ENCODE measurements around the gene ATP13A4.

Gene ATP13A4, protein sequence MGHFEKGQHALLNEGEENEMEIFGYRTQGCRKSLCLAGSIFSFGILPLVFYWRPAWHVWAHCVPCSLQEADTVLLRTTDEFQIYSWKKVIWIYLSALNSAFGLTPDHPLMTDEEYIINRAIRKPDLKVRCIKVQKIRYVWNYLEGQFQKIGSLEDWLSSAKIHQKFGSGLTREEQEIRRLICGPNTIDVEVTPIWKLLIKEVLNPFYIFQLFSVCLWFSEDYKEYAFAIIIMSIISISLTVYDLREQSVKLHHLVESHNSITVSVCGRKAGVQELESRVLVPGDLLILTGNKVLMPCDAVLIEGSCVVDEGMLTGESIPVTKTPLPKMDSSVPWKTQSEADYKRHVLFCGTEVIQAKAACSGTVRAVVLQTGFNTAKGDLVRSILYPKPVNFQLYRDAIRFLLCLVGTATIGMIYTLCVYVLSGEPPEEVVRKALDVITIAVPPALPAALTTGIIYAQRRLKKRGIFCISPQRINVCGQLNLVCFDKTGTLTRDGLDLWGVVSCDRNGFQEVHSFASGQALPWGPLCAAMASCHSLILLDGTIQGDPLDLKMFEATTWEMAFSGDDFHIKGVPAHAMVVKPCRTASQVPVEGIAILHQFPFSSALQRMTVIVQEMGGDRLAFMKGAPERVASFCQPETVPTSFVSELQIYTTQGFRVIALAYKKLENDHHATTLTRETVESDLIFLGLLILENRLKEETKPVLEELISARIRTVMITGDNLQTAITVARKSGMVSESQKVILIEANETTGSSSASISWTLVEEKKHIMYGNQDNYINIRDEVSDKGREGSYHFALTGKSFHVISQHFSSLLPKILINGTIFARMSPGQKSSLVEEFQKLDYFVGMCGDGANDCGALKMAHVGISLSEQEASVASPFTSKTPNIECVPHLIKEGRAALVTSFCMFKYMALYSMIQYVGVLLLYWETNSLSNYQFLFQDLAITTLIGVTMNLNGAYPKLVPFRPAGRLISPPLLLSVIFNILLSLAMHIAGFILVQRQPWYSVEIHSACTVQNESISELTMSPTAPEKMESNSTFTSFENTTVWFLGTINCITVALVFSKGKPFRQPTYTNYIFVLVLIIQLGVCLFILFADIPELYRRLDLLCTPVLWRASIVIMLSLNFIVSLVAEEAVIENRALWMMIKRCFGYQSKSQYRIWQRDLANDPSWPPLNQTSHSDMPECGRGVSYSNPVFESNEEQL

DNA sequence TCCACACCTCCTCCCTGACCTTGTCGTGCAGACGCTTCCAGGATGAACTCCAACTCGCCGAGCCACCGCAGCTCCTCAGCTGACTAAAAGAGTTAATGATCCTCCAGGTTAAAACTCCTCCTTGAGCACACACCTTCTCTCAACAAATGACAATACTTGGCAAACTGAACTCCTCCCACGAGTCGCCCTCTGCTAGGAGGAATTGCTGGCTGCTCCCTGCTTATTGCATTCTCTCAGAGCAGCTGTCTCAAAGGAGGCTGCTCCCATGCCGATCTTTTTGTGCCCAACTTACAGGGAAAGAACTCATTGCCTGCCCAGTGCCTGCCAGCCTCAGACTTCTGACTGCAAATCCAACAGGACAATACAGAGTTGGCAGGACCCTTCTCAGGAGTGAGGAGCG, at the start of gene ATP13A4:
Gene ATP13A4 (minus strand): TSS at position 85 of the 400 bp plus-strand sequence. CDS start 96 bp downstream, outside the sequence.
- no peak for DNase-seq (ENCODE audit: low read depth)

DNA sequence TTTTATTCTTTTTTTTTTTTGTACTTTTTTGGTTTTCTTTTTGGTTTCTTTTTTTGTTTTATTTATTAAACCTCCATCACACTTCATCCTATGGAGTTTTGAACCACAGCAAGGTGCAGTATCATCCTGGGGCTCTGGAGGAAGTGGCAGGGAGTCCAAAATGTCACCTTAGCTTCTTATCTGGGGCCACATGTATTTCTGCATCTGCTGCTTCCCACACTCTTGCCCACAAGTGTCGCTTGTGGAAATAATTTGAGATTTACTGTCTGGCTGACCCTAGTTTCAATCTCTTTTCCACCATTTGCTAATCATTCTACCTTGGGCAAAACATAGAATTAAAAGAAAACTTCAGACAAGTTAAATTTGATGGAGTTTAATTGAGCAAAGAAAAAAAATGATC, 44.7 kb upstream of the ATP13A4 start:
- no peak for DNase-seq (ENCODE audit: low read depth)

DNA sequence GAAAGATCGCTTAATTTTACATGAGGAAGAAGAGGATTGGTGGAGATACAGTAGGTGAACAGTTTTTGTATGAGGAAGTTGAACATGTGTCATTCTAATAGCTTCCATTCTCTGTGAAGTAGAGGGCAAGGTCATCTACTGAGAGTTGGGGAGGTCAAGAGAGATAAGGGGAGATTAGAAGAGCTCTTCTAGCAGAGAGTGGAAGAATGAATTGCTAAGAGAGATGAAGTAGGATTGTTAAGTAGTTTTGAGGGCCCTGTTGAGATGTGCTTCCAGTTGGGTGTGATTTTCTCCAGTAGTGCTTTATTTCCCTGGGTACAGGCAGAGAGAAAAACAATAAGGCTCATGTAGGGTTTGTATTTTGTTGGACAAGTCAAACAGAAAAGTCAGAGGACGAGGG, 43.5 kb upstream of the ATP13A4 start:
- DNase-seq (ENCODE audit: low read depth): no peak

DNA sequence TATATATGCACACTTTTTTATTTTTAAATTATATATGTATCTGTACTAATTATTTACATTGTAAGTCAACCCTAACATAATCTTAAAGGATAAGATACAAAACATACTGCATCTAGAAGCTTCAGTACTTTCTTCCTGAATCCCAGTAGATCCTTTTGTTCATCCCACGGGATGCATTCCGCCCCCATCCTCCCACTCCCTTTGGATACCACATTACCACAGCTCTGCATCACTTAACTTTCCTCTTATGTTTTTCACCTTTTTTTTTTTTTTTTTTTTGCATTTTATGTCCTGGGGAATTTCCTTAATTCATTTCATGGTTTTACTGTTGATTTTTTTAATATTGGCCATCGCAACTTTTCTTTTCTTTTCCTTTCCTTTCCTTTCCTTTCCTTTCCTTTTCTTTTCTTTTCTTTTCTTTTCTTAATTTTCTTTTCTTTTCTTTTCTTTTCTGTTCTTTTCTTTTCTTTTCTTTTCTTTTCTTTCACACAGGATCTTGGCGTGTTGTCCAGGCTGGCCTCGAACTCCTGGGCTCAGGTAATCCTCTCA, 41.3 kb upstream of the ATP13A4 start:
- DNase-seq (ENCODE audit: low read depth): no peak

DNA sequence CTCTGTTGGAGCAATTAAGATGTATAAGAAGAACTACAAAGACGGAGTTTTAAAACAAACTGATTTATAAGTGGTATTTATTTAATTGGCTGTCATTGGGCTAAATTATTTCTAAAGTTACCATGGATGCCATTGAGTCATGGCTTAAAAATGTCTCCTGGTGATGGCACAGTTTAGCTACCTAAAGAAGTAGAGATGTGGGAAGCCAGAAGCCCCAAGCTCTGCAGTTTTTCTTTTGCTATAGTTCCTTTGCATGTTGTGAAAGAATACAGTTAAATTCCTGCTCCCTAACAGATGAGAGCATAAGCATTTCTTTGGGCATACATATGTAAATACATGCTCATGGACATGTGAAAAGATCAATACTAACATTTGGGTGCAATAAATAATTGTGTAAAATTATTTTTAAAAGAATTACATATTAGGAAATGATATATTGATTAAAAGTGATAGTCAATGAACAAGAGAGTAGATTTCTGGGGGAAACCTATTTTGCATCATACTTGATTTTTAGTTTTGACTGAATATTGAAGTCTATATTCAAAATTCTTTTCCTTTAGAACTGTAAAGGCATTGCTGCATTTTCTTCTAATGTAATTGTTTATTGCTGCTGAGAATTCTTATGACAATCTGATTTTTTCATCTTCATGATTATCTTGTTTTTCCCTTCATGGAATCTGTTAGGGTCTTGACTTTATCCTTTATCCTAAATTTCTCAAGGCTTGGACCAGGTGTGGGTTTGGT, 40.4 kb upstream of the ATP13A4 start:
- no peak for DNase-seq (ENCODE audit: low read depth)

DNA sequence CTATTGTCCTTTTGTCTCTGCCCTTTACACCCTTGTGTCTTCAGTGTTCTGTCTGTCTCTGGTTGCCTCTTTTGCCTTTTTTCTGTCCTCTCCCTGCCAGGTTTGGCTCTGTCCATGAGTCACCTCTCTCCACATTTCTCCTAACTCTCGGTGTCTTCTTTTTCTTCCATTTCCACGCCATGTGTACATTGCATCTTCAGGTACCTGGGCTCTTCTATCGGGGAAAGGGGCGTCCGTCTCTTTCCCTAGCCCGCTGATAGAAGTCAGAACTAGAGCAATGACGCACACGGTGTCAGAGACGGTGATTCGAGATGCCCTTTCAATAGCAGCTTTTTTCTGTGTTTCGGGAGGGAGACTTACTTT, 39.0 kb upstream of the ATP13A4 start:
- no peak for DNase-seq (ENCODE audit: low read depth)

DNA sequence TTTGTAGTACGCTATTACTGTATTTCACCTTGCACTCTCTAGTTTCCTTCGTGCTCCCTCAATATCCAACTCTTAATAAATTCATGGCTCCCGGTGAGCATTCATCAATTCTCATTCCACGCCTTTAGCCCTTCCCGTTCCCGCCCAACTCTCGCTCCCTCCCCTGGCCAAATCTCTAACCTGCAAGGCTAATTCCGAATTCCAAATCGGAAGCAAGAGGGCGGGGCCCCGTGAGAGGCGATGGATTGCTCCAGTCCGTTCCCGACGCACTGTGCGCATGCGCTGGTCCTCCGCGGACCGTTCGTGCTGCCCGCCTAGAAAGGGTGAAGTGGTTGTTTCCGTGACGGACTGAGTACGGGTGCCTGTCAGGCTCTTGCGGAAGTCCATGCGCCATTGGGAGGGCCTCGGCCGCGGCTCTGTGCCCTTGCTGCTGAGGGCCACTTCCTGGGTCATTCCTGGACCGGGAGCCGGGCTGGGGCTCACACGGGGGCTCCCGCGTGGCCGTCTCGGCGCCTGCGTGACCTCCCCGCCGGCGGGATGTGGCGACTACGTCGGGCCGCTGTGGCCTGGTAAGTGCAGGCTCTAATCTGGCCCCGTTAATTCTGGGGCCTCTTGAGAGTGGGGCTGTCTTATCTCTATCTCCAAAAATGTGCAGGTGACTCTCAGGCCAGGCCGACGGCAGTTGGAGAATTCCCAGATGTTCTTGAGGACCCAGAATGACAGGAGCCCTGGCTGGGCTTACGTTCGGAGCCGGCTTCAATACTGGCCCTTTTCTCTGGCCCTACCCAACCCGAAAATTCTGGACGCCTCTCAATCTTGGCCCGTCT, 38.4 kb upstream of the ATP13A4 start, which contains the start of gene OPA1:
Gene OPA1 (plus strand): TSS at position 368 of the 827 bp plus-strand sequence. CDS start 170 bp downstream, at position 538.
- DNase-seq (ENCODE audit: low read depth): peak; percentile 86

DNA sequence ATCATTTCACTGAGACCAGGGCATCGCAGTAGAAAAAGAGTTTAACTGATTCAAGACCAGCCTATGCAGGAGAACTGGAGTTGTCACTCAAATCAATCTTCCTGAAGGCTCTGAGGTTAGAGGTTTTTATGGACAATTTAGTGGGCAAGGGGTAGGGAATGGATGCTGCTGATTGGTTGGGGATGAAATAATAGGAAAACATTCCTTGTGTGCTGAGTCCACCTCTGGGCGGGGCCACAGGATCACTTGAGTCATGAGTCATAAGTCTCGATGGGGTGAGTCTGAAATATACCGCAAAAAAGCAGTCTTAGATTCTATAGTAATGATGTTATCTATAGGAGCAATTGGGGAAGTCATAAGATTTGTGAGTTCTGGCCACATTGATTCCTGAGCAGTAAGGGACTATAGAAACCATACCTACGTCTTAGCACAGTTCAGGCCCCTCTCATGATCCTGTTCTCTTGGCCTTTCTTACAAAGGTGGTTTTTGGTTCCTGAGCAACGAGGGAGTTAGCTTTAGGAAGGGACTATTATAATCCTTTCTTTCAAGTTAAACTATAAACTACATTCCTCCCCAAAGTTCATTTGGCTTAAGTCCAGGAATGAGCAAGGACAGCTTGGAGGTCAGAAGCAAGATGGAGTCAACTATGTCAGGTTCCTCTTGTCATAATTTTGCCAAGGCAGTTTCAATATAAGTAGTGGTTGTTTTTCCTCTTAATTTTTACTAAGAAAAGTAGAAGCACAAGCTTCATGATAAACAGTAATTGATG, 35.6 kb upstream of the ATP13A4 start:
- DNase-seq (ENCODE audit: low read depth): no peak

DNA sequence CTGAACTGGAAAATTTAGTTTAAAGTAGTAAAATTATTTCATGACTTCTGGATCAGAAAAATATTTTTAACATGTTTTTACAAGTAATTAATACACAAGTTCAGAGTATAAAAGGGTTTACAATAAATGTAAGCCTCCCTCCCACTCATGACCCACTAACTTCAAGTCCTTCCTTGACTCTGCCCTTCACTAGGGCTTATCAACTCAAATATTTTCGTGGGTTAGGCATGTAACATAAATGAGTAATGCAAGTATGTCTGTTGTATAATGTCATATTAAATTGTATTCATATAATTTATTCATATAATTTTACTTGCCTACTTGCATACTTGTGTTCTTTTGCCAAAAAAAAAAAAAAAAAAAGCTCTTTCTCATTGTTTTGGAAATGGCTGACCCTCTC, 34.9 kb upstream of the ATP13A4 start:
- no peak for DNase-seq (ENCODE audit: low read depth)

DNA sequence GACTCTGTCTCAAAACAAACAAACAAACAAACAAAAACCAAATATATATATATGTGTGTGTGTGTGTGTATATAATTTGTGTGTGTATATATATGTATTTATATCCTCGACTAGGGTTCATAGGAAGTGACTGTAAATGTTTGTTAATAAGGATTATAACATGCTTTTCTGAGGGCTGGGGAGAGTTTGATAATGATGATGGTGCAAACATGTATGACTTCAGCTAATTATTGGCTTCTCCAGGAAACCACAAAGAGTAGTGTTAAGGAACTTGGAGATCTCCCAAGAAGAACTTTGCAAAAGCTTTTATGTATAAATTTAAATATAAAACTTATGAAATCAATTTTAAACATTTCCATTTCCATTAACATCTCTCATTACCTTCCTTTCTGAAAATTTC, 34.4 kb upstream of the ATP13A4 start:
- no peak for DNase-seq (ENCODE audit: low read depth)

DNA sequence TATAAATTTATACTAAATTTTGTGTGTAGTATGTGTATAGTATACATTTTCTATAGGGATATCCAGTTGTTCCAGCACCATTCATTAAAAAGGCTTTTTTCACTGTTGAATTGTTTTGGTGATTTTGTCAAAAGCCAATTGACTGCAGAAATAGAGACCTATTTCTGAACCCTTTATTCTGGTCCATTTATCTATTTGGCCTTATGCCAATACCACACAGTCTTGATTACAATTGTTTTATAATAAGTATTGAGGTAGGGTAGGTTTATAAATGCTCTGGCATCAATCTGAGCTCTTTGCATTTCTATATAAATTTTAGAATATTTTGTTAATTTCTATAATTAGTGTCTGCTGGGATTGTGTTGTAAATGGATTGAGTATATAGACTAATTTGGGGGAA, 31.8 kb upstream of the ATP13A4 start:
- DNase-seq (ENCODE audit: low read depth): no peak

DNA sequence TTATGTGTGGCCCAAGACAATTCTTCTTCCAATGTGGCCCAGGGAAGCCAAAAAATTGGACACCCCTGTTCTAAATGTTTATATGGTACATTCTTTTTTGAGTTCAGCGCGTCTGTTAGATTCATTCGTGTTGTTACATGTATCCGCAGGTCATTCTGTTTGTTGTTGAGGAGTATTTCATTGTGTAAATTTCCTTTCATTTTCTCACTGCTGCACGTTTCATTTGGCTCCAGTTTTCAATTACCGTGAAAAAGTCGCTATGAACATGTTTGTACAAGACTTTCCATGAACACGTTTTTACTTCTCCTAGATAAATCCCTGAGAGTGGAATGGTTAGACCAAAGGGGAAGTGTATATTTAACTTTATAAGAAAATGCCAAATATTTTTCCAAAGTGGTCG, 30.8 kb upstream of the ATP13A4 start:
- DNase-seq (ENCODE audit: low read depth): no peak

DNA sequence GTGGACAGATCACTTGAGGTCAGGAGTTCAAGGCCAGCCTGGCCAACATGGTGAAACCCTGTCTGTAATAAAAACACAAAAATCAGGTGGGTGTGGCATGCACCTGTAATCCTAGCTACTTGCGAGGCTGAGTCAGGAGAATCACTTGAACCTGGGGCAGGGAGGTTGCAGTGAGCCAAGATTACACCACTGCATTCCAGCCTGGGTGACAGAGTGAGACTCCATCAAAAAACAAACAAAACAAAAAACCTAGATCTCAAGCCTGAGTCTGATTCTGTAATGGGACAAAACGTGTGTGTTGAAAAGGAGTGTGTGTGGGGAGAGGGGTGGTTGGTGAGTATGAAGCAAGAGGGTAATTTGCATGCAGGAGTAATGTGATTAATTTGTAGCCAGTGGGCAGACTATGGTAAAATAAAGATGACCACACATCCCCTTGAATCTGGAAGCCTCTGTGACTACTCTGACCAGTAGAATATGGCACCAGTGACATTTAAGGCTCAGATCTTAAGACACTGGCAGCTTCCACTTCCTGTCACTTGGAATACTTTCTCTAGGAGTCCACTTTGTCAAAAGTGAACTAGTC, 19.9 kb upstream of the ATP13A4 start:
- DNase-seq (ENCODE audit: low read depth): no peak

DNA sequence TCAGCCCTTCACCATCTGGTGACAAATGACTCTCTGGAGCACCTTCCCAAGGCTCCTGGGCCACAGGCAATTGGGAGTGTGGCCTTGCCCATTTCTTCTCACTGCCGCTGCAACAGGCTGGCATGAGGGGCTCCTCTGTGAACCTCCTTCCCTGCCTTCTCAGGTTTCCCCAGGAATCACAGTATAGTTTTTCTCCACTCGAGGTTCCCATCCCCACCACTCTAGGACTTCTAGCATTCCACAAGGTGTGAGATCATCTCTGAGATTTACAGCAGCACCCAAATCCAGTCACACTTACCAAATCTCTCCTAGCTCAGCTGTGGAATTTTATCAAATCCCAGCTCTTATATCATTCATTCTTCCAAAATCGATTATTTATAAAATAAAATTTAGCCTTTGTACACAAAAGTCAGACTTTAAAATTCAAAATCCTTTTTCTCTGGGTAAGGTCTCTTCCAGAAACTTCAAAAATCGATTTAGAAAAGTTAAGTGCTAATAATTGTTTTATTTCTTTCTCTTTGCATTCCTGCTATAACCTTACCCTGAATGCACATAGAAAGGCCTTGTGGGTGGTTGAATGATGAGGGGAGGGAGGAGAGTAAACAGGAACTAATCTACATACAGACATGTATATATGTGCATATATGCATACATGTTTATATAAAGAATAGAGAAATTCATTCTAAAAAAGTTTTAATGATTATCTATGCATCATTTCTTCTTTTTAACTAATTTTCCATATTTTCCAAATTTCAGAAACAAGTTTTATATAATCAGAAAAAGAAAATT, 18.9 kb upstream of the ATP13A4 start:
- DNase-seq (ENCODE audit: low read depth): no peak

DNA sequence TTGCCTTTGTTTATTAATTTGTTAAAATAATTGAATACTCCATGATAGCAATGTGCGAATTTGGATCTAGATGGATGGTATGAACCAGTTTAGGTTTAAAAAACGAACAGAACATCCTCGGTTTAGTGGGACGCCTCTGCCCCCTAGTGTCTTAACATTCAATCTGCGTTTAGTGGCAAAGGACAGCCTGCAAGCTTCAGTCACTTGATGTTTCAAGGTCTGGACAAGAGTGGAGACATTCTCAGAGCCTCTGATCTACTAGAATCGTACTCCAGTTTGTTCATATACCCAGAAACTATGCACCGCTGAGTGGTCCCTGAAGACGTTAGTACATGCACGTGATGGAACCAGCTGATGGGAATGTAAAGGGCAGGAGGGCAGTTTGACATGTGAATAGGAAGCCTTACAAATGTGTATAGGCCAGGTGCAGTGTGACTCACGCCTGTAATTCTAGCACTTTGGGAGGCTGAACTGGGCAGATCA, 17.8 kb upstream of the ATP13A4 start:
- peak; percentile 17 for DNase-seq (ENCODE audit: low read depth)

DNA sequence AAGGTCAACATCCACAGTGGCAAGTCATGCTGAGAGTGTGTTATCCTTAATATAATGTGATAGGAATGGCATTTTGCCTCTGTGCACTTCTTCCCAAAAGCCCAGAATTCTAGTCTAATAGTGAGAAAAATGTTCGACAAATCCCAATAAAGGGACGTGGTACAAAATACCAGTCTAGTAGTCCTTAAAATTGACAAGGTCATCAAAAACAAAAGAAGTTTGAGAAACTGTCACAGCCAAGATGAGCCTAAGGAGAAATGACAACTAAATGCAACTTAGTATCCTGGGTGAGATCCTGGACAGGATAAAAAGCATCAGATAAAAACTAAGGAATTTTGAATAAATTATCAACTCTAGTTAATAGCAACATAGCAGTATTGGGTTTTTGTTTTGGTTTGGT, 14.4 kb upstream of the ATP13A4 start:
- DNase-seq (ENCODE audit: low read depth): no peak

DNA sequence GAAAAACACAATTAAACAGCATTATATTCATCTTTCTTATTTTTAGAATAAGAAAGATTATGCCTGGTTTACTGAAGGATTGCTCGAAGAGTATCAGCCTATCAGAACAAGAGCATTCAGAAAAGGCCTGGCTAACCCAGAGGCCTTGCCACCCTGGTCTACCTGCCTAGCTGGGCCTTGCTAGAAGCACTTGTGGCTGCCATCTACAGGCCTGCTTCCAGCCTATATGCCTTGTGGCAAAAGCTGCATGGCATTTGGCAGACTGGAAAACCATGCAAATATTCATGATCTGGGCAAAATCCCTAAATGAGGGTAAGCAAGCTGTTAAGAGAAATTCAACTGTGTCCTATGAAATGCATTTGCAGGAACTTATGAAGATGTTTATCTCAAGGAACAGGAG, 9.3 kb upstream of the ATP13A4 start:
- no peak for DNase-seq (ENCODE audit: low read depth)

DNA sequence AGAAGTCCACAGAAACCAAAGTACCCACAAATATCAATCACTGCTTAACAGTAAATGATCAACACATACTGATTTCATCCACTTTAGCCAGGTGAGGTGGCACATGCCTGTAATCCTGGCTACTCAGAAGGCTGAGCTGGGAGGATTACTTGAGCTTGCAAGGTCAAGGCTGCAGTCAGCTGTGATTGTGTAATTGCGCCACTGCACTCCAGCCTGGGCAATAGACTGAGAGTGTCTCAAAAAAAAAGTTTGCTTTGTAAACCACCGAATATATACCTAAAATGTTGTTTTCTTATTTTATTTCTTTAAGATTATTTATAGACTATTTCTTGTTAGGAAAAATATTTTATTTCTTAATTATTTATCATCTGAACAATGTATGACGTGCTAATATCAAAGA, 8.7 kb upstream of the ATP13A4 start:
- no peak for DNase-seq (ENCODE audit: low read depth)

All from stimulated activated CD8-positive, alpha-beta memory T cell treated with anti-CD3 and anti-CD28 coated beads, Interleukin-4, amount 100 ng/mL, for 24 hours (primary cell).